ENCODE data around the gene ADAMTSL5.
"Not testable (repeated sequence)": the region's sequence is repeated elsewhere in the genome, so short reads cannot be mapped to it uniquely, and the experiment has no call there.

Gene ADAMTSL5

GRCh38 chr19:1528596-1529429 is 16.0 kb upstream of the ADAMTSL5 start:
- no peak for DNase-seq

- DNase-seq, result no peak
Measured at GRCh38 chr19:1527650-1528309, 15.0 kb upstream of the ADAMTSL5 start.

- no peak for DNase-seq
Measured at GRCh38 chr19:1526979-1527649, 14.3 kb upstream of the ADAMTSL5 start.

GRCh38 chr19:1526066-1526778 is 13.4 kb upstream of the ADAMTSL5 start:
- no peak for DNase-seq

GRCh38 chr19:1525343-1525742 is 12.5 kb upstream of the ADAMTSL5 start:
- DNase-seq, result no peak

GRCh38 chr19:1524972-1525325 is 12.1 kb upstream of the ADAMTSL5 start:
- no peak for DNase-seq

GRCh38 chr19:1524287-1524971 is 11.6 kb upstream of the ADAMTSL5 start:
- no peak for DNase-seq

- DNase-seq, result no peak
Measured at GRCh38 chr19:1523412-1524286, 10.8 kb upstream of the ADAMTSL5 start, which contains the start of gene PLK5. TSS of gene PLK5 (plus strand) at chr19:1524077. CDS start at chr19:1526997, 2,920 bp downstream.

GRCh38 chr19:1522838-1523237 is 10.0 kb upstream of the ADAMTSL5 start:
- DNase-seq, result no peak

GRCh38 chr19:1522061-1522460 is 9.2 kb upstream of the ADAMTSL5 start:
- no peak for DNase-seq

- no peak for DNase-seq
Measured at GRCh38 chr19:1521636-1522035, 8.8 kb upstream of the ADAMTSL5 start.

- no peak for DNase-seq
Measured at GRCh38 chr19:1520203-1520780, 7.5 kb upstream of the ADAMTSL5 start.

- not testable (repeated sequence) for DNase-seq
Measured at GRCh38 chr19:1519802-1520201, 7.0 kb upstream of the ADAMTSL5 start.

- DNase-seq, result no peak
Measured at GRCh38 chr19:1518471-1518870, 5.7 kb upstream of the ADAMTSL5 start.

GRCh38 chr19:1516395-1516753 is 3.6 kb upstream of the ADAMTSL5 start:
- no peak for DNase-seq

GRCh38 chr19:1514986-1515721 is 2.3 kb upstream of the ADAMTSL5 start:
- no peak for DNase-seq

GRCh38 chr19:1514295-1514661 is 1.5 kb upstream of the ADAMTSL5 start:
- no peak for DNase-seq

GRCh38 chr19:1513499-1514294 is 878 bp upstream of the ADAMTSL5 start:
- DNase-seq, result peak; percentile 83

Measured in stimulated activated CD8-positive, alpha-beta memory T cell treated with anti-CD3 and anti-CD28 coated beads, Interleukin-4, amount 100 ng/mL, for 48 hours (primary cell).